Measurements from ENCODE around the gene TUB. TPM values are rescaled to one million over a fixed set of nuclear protein-coding genes. Genes with fewer than 3 reads are reported as not detected.

Gene TUB
- total and polyA plus RNA-seq, 2 donors from 2014 or later, result 5.9 to 6.8 TPM

- no peaks in the 10 kb centered on the region for H3K9me3 ChIP-seq (ENCODE audit: control insufficient read depth in 2 of 3, insufficient read depth in 1 of 3, low read length in 3 of 3)
- H3K4me1 ChIP-seq (ENCODE audit: control insufficient read depth in 2 of 3, insufficient read depth in 2 of 3, low read depth in 1 of 3, low read length in 3 of 3), result peaks cover 0 to 39% (median 26%) of the 10 kb centered on the region in 3 donors
- TF ChIP-seq CTCF (IDR thresholded peaks at IDR 0.05; ENCODE audit: borderline replicate concordance, extremely low read depth, insufficient read depth), result no peak
- FAIRE-seq (no peak), DNase-seq (no peak)
- H3K9ac ChIP-seq (ENCODE audit: low read length in 3 of 3), result no peak overlapping the region
- H3K4me3 ChIP-seq (ENCODE audit: low read length in 3 of 3), result no peak overlapping the region
- H3K27me3 ChIP-seq (ENCODE audit: control insufficient read depth, insufficient read depth, low read length), result no peaks in the 10 kb centered on the region
- H3K27ac ChIP-seq (ENCODE audit: low read depth in 2 of 2, low read length in 2 of 2), result no peak overlapping the region
- intact Hi-C loops (cut with DNase I), result no loop called here
- no peaks in the 10 kb centered on the region for H3K36me3 ChIP-seq (ENCODE audit: control insufficient read depth in 2 of 3, insufficient read depth in 3 of 3, low read length in 3 of 3)
Measured at GRCh38 chr11:8067567-8067928, 13.5 kb upstream of the TUB start.

GRCh38 chr11:8067929-8068575 is 13.0 kb upstream of the TUB start:
- DNase-seq (peak in 1 of 5 donors; percentile 44), FAIRE-seq (no peak)
- no peak for TF ChIP-seq CTCF (IDR thresholded peaks at IDR 0.05; ENCODE audit: borderline replicate concordance, extremely low read depth, insufficient read depth)
- H3K9me3 ChIP-seq (ENCODE audit: control insufficient read depth in 2 of 3, insufficient read depth in 1 of 3, low read length in 3 of 3), result no peaks in the 10 kb centered on the region
- H3K9ac ChIP-seq (ENCODE audit: low read length in 3 of 3), result peak overlapping the region in 1 of 3 donors; percentile 29
- no peaks in the 10 kb centered on the region for H3K27me3 ChIP-seq (ENCODE audit: control insufficient read depth, insufficient read depth, low read length)
- H3K36me3 ChIP-seq (ENCODE audit: control insufficient read depth in 2 of 3, insufficient read depth in 3 of 3, low read length in 3 of 3), result no peaks in the 10 kb centered on the region
- intact Hi-C loops (cut with DNase I), result no loop called here
- H3K4me1 ChIP-seq (ENCODE audit: control insufficient read depth in 2 of 3, insufficient read depth in 2 of 3, low read depth in 1 of 3, low read length in 3 of 3), result peaks cover 0 to 36% (median 21%) of the 10 kb centered on the region in 3 donors
- peak overlapping the region; percentile 25 to 84 for H3K27ac ChIP-seq (ENCODE audit: low read depth in 2 of 2, low read length in 2 of 2)
- no peak overlapping the region for H3K4me3 ChIP-seq (ENCODE audit: low read length in 3 of 3)

- peak overlapping the region; percentile 75 to 84 for H3K27ac ChIP-seq (ENCODE audit: low read depth in 2 of 2, low read length in 2 of 2)
- FAIRE-seq, result peak; percentile 85
- H3K4me3 ChIP-seq (ENCODE audit: low read length in 3 of 3), result peak overlapping the region in 1 of 3 donors; percentile 30
- DNase-seq, result peak; percentile 41 to 92 (median 76)
- peak overlapping the region in 1 of 3 donors; percentile 29 for H3K9ac ChIP-seq (ENCODE audit: low read length in 3 of 3)
- no peaks in the 10 kb centered on the region for H3K9me3 ChIP-seq (ENCODE audit: control insufficient read depth in 2 of 3, insufficient read depth in 1 of 3, low read length in 3 of 3)
- H3K4me1 ChIP-seq (ENCODE audit: control insufficient read depth in 2 of 3, insufficient read depth in 2 of 3, low read depth in 1 of 3, low read length in 3 of 3), result peaks cover 0 to 34% (median 19%) of the 10 kb centered on the region in 3 donors
- TF ChIP-seq CTCF (IDR thresholded peaks at IDR 0.05; ENCODE audit: borderline replicate concordance, extremely low read depth, insufficient read depth), result no peak
- no peaks in the 10 kb centered on the region for H3K36me3 ChIP-seq (ENCODE audit: control insufficient read depth in 2 of 3, insufficient read depth in 3 of 3, low read length in 3 of 3)
- intact Hi-C loops (cut with DNase I), result no loop called here
- no peaks in the 10 kb centered on the region for H3K27me3 ChIP-seq (ENCODE audit: control insufficient read depth, insufficient read depth, low read length)
Measured at GRCh38 chr11:8068605-8069221, 12.3 kb upstream of the TUB start.

All from kidney (tissue), 14 donors.